Activated CD8-positive, alpha-beta memory T cell treated with anti-CD3 and anti-CD28 coated beads, Interleukin-2, amount 10 ng/mL, durations not matched to agents 7 days and 5 days (primary cell): ENCODE results near the gene MPPED1. TPM values are rescaled to one million over a fixed set of nuclear protein-coding genes. Genes with fewer than 3 reads are reported as not detected.

Experiments used
- ATAC-seq: fragments of 150-1000 bp; cut with Tn5 transposase; one replicate; pipeline ENCODE4 v1.10.0; 2021; ENCODE audit warnings: moderate library complexity
- CTCF ChIA-PET: fragments of 350-600 bp; sonication (Branson Sonifier 250); formaldehyde crosslinking; loops from one replicate; lab custom pipeline; 2021; ENCODE audit warnings: antibody characterized with exemption; lab: Charles Lee
- DNase-seq: peaks from one replicate; pipeline ENCODE4 v3.0.0-alpha.2; 2020
- H3K27ac Mint-ChIP-seq: one replicate; pipeline ENCODE4 v1.8.0; 2021; ENCODE audit warnings: mild to moderate bottlenecking, mixed read lengths
- H3K27me3 Mint-ChIP-seq: one replicate; pipeline ENCODE4 v1.8.0; 2021; ENCODE audit warnings: mixed read lengths
- H3K36me3 Mint-ChIP-seq: one replicate; pipeline ENCODE4 v1.8.0; 2021; ENCODE audit warnings: mild to moderate bottlenecking, mixed read lengths
- H3K4me1 Mint-ChIP-seq: one replicate; pipeline ENCODE4 v1.8.0; 2021; ENCODE audit warnings: mixed read lengths
- H3K4me3 Mint-ChIP-seq: one replicate; pipeline ENCODE4 v1.8.0; 2021; ENCODE audit warnings: mild to moderate bottlenecking, moderate library complexity, mixed read lengths
- H3K9me3 Mint-ChIP-seq: one replicate; pipeline ENCODE4 v1.8.0; 2022; ENCODE audit warnings: low read depth, mixed read lengths
- total RNA-seq, 2 experiments: library from RNA; stranded (reverse); gene quantifications; one replicate each; pipeline ENCODE4 v1.2.3, GENCODE V29; 2021

Gene MPPED1
- total RNA-seq, 2 experiments from 2014 or later = not detected

GRCh38 chr22:43421914-43422615 is 10.3 kb downstream of the MPPED1 start:
- H3K4me3 Mint-ChIP-seq = no peak overlapping the region
- CTCF ChIA-PET = no interaction called here
- peaks cover 1% of the 10 kb centered on the region for H3K27me3 Mint-ChIP-seq
- no peaks in the 10 kb centered on the region for H3K36me3 Mint-ChIP-seq
- DNase-seq (no peak), ATAC-seq (no peak)
- no peaks in the 10 kb centered on the region for H3K4me1 Mint-ChIP-seq
- H3K9me3 Mint-ChIP-seq = no peaks in the 10 kb centered on the region
- H3K27ac Mint-ChIP-seq = no peak overlapping the region

- no peak for DNase-seq
- Mint-ChIP-seq H3K27me3 (no peaks in the 10 kb centered on the region), H3K4me1 (no peaks in the 10 kb centered on the region), H3K36me3 (no peaks in the 10 kb centered on the region), H3K4me3 (no peak overlapping the region), H3K9me3 (no peaks in the 10 kb centered on the region), H3K27ac (no peak overlapping the region)
- CTCF ChIA-PET = no interaction called here
- no peak for ATAC-seq
These were observed 11.2 kb downstream of the MPPED1 start for GRCh38 chr22:43423046-43423445.

DNA sequence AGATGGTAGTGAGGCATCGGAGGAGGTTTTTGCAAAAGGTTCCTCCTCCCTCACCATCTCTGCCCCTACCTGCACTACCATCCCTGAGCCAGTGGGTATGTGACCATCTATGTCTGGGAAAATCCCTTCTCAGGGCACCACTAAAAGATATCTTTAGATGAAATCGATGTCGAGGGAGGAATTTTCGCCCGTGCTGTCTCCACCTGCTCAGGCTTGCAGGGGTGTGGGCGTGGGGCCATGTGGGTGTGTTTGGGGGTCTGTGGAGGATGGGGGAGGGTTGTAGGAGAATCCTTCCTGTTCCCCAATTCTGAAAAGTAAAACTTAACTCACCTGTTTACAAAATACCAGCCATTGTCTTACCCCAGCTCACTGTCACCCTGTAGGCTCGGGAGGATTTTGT is 12.4 kb downstream of the MPPED1 start:
- Mint-ChIP-seq H3K4me3 (no peak overlapping the region), H3K9me3 (no peaks in the 10 kb centered on the region), H3K36me3 (no peaks in the 10 kb centered on the region), H3K27ac (no peak overlapping the region), H3K27me3 (no peaks in the 10 kb centered on the region), H3K4me1 (no peaks in the 10 kb centered on the region)
- ATAC-seq (no peak), DNase-seq (no peak)
- CTCF ChIA-PET = no interaction called here

- Mint-ChIP-seq H3K4me1 (no peaks in the 10 kb centered on the region), H3K27ac (no peak overlapping the region), H3K36me3 (no peaks in the 10 kb centered on the region), H3K9me3 (no peaks in the 10 kb centered on the region), H3K4me3 (no peak overlapping the region), H3K27me3 (peaks cover 2% of the 10 kb centered on the region)
- CTCF ChIA-PET = no interaction called here
- DNase-seq (no peak), ATAC-seq (no peak)
These were observed 13.1 kb downstream of the MPPED1 start for GRCh38 chr22:43424666-43425630.

GRCh38 chr22:43425976-43426785 is 14.4 kb downstream of the MPPED1 start:
- DNase-seq = no peak
- no peaks in the 10 kb centered on the region for H3K4me1 Mint-ChIP-seq
- H3K27ac Mint-ChIP-seq = no peak overlapping the region
- peaks cover 2% of the 10 kb centered on the region for H3K27me3 Mint-ChIP-seq
- H3K4me3 Mint-ChIP-seq = no peak overlapping the region
- H3K9me3 Mint-ChIP-seq = no peaks in the 10 kb centered on the region
- no peak for ATAC-seq
- CTCF ChIA-PET = no interaction called here
- H3K36me3 Mint-ChIP-seq = no peaks in the 10 kb centered on the region

- H3K27ac Mint-ChIP-seq = no peak overlapping the region
- no peaks in the 10 kb centered on the region for H3K36me3 Mint-ChIP-seq
- no peak overlapping the region for H3K4me3 Mint-ChIP-seq
- peaks cover 9% of the 10 kb centered on the region for H3K27me3 Mint-ChIP-seq
- H3K9me3 Mint-ChIP-seq = no peaks in the 10 kb centered on the region
- no peak for ATAC-seq
- CTCF ChIA-PET = no interaction called here
- no peak for DNase-seq
- no peaks in the 10 kb centered on the region for H3K4me1 Mint-ChIP-seq
These were observed 15.0 kb downstream of the MPPED1 start for GRCh38 chr22:43426816-43427215.

DNA sequence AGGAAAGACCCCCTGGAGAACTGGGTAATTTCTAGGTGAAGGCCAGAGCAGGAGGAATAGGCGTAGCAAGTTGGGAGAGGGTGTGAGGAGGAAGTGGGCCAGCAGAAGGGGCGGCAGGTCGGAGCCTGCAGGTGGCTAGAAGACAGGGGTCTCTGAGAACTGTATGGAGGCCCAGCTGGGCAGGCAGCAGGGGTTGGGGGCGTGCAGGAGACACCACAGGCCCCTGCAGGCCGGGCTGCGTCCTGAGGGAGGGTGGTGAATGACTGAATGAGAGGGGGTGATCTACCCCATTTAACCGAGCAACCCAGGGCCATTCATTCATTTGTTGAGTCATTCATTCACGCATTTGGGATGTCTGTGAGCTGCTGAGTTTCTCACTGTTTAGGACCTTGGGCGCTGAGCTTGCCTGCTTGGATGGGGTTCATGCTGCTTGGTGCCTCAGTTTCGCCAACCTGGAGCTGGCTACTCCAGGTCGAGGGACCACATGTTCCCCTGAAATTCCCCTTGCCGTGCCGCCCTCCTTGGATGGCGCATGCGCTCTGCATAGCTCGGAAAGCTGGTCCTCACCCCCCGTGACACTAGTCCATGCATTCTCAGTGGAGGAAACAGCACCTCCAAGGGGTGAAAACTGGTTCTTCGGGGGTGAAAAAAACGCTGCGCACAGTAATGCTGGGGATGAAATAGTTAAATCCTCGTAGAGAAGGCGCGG is 15.6 kb downstream of the MPPED1 start:
- no peaks in the 10 kb centered on the region for H3K36me3 Mint-ChIP-seq
- H3K4me3 Mint-ChIP-seq = no peak overlapping the region
- H3K9me3 Mint-ChIP-seq = no peaks in the 10 kb centered on the region
- CTCF ChIA-PET = no interaction called here
- no peaks in the 10 kb centered on the region for H3K4me1 Mint-ChIP-seq
- no peak overlapping the region for H3K27ac Mint-ChIP-seq
- no peak for DNase-seq
- H3K27me3 Mint-ChIP-seq = peaks cover 12% of the 10 kb centered on the region
- ATAC-seq = no peak

- Mint-ChIP-seq H3K27me3 (peaks cover 12% of the 10 kb centered on the region), H3K4me1 (no peaks in the 10 kb centered on the region), H3K4me3 (no peak overlapping the region), H3K27ac (no peak overlapping the region), H3K36me3 (no peaks in the 10 kb centered on the region), H3K9me3 (no peaks in the 10 kb centered on the region)
- CTCF ChIA-PET = interaction anchor here (0.6 kb wide), 1 partner anchor 298 kb away, joined by 3 read pairs; no protein-coding TSS in a partner anchor
- ATAC-seq = no peak
- DNase-seq = no peak
These were observed 16.2 kb downstream of the MPPED1 start for GRCh38 chr22:43428005-43428485.

DNA sequence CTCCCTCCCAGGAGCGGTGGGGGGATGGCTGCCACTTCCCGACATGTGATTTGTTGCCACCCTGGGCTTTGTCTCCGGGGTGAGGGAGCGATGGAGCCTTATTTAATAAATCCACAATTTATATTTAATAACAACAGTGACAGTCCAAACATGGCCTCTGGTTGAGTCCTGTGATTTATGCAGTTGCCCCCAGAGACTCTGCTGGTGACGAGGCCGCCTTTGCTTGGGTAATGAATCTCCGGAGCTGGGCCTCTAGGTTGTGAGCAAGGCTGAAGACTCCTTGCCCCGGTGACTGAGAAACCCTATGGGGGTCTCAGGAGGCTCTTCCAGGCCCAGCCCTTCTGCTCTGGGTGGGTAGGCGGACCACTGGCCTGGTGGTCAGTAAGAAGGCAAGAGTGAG is 16.7 kb downstream of the MPPED1 start:
- CTCF ChIA-PET = interaction anchor here (0.6 kb wide), 1 partner anchor 298 kb away, joined by 3 read pairs; no protein-coding TSS in a partner anchor
- H3K36me3 Mint-ChIP-seq = no peaks in the 10 kb centered on the region
- no peaks in the 10 kb centered on the region for H3K9me3 Mint-ChIP-seq
- H3K27me3 Mint-ChIP-seq = peaks cover 12% of the 10 kb centered on the region
- ATAC-seq (no peak), DNase-seq (no peak)
- H3K4me3 Mint-ChIP-seq = no peak overlapping the region
- no peak overlapping the region for H3K27ac Mint-ChIP-seq
- H3K4me1 Mint-ChIP-seq = no peaks in the 10 kb centered on the region

DNA sequence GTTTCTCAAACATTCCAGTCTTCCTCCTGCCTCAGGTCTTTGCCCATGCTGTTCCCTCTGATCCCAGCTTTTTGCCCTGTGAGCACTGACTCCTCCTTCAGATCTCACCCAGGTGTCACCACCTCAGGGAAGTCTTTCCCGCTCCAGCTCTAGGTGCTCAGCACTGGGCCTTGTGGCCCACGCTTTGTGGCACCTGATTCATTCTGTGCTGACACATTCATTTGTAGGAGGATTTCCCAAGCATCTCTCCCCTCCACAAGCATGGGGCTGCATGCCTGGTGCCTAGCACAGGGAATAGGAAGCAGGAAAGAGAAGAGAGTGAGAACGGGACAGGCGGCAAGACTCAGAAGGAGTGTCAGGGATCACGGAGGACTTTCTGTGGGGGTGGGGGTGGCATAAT is 17.6 kb downstream of the MPPED1 start:
- Mint-ChIP-seq H3K9me3 (no peaks in the 10 kb centered on the region), H3K27me3 (peaks cover 12% of the 10 kb centered on the region), H3K4me3 (no peak overlapping the region), H3K4me1 (no peaks in the 10 kb centered on the region), H3K27ac (no peak overlapping the region), H3K36me3 (no peaks in the 10 kb centered on the region)
- no peak for DNase-seq
- CTCF ChIA-PET = no interaction called here
- no peak for ATAC-seq

DNA sequence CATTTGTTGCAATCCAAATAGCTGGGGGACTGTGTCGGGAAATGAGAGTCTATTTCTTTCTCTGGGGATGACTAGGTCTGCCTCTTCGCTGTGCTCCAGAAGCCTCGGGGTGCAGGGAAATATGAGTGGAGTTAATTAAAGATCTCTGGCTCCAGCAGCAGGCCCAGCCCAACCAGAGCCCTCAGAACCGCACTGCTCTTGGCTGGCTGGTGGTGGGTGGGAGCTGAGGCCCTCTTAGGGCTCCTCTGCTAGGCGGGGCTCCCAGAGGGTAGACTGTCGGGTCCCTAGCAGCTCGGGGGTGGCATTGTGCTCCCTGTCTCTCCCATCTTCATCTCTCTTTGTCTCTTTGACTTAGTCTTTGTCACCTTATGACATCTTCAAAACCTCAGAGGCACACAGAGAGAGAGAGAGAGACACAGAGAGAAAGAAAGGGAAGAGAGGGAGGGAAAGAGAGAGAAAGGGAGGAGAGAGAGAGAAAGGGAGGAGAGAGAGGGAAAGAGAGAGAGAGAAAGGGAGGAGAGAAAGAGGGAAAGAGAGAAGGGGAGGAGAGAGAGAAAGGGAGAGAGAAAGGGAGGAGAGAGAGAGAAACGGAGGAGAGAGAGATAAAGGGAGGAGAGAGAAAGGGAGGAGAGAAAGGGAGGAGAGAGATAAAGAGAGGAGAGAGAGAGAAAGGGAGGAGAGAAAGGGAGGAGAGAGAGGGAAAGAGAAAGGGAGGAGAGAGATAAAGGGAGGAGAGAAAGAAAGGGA is 20.2 kb downstream of the MPPED1 start:
- H3K36me3 Mint-ChIP-seq = no peaks in the 10 kb centered on the region
- CTCF ChIA-PET = no interaction called here
- ATAC-seq = no peak
- no peaks in the 10 kb centered on the region for H3K4me1 Mint-ChIP-seq
- no peaks in the 10 kb centered on the region for H3K9me3 Mint-ChIP-seq
- H3K27me3 Mint-ChIP-seq = peaks cover 12% of the 10 kb centered on the region
- H3K4me3 Mint-ChIP-seq = no peak overlapping the region
- H3K27ac Mint-ChIP-seq = no peak overlapping the region
- DNase-seq = no peak

DNA sequence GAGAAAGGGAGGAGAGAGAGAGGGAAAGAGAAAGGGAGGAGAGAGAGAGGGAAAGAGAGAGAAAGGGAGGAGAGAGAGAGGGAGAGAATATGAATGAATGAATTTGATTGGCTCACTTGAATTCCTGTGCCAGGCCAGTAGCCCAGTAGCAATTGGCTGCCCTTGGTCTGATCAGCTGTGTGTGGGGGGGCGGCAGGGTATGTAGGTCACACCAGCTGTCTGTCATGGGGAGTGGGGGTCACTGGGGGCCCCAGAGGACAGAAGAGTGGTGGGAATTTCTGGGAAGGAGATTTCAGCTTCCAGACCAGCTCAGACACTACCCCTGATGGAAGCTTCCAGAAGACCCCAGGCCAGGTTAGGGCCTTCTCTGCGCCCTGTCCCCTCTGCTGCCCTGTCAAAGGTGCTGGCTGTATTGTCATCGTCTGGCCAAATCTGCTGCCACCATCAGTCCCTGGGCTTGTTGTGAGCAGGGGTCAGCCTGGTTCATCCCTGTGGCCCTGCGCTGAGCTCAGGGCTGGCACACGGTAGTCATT is 21.1 kb downstream of the MPPED1 start:
- no peak overlapping the region for H3K27ac Mint-ChIP-seq
- DNase-seq (no peak), ATAC-seq (no peak)
- H3K9me3 Mint-ChIP-seq = no peaks in the 10 kb centered on the region
- H3K4me3 Mint-ChIP-seq = no peak overlapping the region
- CTCF ChIA-PET = no interaction called here
- peaks cover 12% of the 10 kb centered on the region for H3K27me3 Mint-ChIP-seq
- no peaks in the 10 kb centered on the region for H3K36me3 Mint-ChIP-seq
- no peaks in the 10 kb centered on the region for H3K4me1 Mint-ChIP-seq
